Fibroblast of skin of right quadriceps (primary cell): Measurements from ENCODE around the gene PAX7.

Experiments
- DNase-seq: peaks from one replicate; pipeline ENCODE4 v3.0.0-alpha.2; 2013

PAX7 gene

DNA sequence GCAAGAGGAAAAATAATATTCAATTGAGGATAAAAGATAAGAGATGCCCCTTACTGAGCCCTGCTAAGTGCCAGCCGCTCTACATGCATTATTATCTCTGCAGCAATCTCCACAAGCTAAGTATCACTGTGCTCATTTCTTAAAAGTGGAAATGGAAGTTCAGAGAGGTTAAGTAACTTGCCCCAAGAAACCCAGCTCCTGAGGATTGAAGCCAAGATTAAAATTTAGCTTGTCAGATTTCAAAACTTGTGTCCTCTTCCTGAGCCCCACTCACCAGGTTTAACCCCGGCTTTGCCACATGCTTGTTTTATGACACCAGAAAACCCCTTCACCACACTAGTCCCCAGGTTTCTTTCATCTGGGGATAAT, 11.2 kb upstream of the PAX7 start:
- no peak for DNase-seq

DNA sequence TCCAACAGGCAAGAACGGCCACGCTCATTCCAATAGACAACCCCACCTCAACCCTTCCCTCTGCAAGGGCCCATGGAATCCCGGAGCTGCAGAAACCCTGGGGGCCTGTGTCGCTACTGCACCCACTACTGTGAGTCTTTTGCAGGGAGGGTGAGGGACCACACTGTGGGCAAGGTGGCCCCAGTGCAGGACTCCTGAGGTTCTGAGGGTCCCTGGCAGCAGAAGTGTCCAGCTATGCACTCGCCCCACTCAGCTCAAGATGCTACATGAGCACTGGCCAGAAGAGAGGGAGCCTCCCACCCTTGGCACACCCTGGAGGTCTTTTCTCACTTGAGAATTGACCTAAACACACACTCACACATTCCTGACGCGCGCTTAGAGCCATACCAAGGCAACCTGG, 2.1 kb upstream of the PAX7 start:
- DNase-seq, result no peak

DNA sequence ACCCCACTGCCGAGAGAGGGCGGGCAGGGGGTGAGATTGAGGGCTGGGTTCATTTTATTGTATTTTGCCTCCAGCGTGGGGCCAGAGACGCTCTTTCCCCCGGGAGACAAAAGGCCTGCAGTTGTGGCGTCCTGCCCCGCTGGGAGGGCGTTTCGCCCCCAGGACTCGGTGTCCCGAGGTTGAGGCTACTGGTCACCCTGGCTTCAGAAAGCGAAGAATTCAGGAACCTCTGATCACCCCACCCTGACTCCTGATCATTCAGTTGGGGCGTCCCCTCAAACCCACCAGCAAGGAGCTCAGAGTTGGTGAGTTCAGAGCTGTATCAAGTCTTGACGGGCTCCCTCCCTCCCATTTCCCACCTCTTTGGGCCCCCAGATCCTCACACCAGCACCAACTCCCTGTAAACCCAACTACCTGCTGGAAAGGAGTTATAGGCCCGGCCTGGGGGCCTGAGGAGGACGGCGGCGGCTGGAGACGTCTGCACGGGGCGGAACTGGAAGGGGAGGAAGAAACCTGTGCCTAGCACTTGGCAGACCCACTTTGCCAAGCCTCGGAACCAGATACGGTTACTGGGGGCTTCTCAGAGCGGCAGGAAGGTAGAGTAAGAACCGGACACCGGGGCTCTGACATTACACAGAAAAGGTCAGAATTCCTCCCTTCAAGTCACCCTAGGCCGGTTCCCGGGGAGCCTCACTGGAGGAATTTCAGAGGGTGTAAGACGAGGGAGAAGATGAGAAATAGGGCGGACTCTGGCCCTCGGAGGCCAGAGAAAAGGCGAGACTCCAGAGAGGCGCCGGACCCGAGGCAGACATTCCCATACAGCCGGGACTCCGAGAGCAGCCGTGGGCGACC, 761 bp upstream of the PAX7 start:
- DNase-seq, result no peak

DNA sequence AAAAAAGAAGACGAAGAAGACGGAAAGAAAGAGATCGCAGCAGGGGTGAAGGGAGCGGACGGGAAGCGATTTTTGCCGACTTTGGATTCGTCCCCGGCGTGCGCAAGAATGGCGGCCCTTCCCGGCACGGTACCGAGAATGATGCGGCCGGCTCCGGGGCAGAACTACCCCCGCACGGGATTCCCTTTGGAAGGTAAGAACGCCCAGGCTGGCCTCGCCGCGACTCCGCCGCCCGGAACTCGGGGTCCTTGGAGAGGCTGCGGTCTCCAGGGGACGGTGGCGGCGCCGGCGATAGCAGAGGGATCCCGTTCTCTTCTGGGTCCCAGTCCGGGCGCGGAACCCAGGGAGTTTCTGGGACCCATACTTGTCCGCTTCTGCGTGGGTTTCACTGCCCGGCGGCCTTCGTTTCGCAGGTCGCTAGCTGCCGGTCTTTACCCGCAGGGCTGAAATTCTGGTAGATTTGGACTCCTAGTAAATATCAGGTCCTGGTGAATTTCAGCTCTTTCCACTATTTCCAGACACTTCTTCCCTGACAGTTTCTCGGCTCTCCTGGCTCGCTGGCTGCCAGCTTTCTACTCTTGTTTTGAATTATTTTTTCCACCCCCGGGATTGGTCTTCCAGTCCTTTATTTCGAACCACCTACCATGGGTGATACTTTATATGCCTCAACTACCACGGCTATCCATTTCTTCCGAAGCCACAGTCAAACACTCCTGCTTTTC, 1.0 kb downstream of the PAX7 start:
- no peak for DNase-seq

DNA sequence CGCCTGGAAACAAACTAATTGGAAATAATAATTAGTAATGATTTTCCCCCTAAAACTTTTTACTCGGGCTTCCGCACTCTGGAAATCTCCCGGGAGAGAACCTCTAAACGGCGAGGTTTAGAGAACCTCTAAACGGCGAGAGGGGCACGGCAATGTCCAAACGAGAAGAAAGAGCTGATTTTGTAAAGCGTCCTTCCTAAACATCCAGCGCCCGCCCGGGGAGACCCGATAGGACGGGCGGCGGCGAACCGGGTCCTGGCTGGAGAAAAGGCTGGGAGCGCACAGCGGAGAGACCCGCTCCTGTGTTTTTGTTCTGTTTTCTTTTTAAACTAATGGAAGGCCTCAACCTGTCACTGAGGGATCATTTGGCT, 1.6 kb downstream of the PAX7 start:
- no peak for DNase-seq

DNA sequence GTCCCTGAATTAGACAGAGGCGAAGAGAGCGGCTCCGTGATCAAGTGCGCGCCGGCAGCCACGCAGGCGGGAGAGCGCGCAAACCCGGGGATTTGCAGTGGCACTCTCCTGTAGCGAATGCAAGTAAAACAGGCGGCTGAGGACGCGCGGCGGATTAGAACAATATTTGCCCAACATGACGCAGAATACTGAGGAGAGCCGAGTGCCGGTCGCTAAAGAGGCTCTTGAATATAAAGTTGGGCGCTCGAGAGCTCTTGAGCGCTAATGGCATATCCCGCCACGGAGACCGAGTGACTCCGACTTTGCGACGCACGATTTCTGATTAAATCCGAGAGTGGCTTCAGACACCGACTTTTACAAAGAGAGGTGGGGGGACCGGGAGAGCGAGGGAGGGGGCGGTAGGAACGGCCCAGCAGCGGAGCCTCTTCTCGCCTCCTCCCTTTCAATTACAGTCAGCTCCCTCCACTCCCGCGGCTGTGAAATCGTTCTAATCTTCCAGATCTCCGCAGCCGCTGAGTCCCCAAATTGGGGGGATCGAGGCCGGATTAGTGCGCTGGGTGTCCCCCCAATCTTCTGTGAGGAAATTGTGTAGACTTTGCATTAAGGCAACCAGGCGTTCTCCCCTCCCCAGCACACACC, 2.3 kb downstream of the PAX7 start:
- no peak for DNase-seq

DNA sequence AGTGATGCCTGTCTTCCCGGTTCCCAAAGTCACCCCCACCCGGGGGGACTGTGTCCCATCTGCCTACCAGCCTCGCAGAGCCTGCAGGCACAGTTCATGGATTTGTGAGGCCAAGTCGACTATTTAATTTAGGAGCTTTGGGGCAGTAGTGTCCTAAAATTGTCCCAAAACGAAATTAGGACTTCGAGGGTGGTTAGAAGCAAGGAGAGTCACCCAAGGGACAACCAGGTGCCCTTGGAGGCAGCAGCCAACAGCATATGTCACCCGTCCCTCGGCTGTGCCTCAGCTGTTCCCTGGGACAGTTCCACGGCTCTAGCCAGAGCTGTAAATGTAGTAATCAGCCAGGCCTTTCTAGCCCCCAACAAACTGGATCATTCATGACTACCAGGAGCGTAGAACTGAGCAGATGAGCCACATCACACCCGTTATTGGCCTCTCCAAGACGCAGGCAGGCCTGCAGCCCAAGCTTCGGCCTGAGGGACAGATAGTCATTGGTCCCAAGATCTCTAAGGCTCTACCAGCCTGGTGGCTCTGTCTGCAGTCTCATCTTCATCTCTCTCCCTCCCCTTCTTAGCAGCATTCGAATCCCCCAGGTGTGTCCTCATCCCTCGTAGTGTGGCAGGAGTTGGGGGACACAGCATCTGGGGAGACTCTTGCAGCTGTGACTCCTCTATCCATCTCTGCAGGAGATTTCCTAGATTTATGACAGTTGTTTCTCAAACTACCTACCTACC, 2.9 kb downstream of the PAX7 start:
- DNase-seq, result no peak

DNA sequence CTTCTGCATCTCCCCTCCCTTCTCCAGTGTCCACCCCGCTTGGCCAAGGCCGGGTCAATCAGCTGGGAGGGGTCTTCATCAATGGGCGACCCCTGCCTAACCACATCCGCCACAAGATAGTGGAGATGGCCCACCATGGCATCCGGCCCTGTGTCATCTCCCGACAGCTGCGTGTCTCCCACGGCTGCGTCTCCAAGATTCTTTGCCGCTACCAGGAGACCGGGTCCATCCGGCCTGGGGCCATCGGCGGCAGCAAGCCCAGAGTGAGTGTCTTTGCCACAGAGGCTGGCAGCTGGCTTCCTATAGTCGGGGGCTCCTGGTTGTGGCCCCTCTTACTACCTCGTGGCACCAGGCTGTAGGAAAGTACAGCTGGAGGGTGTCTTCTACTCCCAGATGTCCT, 3.6 kb downstream of the PAX7 start:
- DNase-seq, result no peak

DNA sequence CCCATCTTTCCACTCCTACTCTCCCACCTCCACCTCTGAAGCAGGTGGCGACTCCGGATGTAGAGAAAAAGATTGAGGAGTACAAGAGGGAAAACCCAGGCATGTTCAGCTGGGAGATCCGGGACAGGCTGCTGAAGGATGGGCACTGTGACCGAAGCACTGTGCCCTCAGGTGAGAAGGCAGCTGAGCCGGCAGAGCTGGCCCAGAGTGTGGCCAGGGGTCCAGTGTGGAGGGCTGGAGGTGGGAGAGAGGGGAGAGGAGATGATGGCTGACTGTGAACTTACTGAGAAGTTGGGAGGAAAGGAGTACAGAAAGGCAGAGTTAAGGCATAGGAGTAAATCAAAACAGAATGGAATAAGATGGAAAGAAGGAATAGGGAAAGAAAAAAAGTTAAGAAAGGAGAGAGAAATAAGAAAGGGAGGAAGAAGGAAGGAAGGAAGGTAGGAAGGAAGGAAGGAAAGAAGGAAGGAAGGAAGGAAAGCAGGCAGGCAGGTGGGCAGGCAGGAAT, 4.5 kb downstream of the PAX7 start:
- no peak for DNase-seq

DNA sequence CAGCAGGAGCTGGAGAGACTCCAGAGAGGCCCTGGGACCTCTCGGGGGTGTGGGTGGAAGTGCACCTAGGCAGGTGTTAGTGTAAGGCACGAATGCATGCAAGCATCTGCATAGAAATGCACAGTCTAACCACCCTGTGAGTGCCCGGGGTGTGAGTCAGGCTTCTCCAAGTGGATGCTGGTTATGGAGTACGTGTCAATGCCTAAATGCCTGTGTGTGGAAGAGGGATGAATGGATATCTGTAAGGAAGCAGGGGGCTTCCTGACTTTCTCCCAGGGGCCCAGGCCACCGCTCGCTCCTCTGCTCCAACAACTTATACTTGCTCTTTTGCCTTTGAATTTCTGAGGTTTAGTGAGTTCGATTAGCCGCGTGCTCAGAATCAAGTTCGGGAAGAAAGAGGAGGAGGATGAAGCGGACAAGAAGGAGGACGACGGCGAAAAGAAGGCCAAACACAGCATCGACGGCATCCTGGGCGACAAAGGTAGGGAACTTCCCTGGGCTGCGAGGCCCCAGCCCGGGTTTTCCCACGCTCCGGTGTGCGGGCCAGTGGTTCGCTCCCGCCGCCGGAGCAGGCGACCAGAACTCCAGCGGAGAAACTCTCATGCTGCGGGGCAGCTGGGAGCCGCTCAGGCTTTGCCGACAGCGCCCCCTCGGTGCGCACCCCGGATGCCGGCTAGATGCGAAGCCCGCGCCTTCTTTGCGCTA, 5.4 kb downstream of the PAX7 start:
- DNase-seq, result no peak

DNA sequence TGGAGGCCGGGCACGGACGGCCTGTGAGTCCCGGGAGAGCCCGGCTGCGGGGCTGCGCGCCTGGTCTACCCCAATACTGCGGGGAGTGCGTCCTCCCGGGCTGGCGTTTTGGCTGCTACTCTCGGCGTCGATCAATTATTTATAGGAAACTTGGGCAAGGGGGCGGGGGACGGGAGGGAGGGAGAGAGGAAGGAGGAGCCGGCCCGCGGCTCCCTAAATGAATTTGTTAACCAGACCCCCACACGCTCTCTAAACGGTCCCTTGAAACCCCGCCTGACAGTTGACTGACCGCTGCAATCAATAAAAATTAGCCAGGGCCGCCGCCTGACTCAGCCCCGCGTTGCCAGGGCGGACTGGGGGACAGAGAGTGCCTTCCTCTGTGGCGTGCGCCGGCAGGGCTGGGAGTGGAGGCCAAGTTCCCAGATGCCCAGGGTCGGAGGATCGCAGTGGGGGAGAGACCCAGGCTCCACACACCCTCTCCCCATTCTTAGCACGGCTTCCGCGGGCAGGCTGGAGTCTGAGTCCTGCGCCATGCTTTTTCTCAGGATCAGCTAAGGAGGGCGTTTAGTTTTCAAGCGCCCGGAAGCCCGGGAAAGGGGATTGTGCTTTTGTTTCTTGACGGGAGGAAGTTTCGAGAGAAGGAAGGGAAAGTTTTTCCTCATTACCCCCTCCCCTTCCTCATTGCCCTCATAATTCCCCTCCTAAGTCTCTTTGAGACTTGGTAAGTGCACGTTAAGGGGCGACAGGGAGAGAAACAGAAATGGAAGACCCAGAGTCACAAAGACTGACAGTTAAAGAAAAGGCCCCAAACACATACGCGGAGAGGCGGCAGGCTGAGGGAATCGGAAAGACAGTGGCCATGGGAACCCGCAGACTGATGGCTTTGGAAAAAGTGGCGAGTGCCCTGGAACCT, 6.2 kb downstream of the PAX7 start:
- no peak for DNase-seq

DNA sequence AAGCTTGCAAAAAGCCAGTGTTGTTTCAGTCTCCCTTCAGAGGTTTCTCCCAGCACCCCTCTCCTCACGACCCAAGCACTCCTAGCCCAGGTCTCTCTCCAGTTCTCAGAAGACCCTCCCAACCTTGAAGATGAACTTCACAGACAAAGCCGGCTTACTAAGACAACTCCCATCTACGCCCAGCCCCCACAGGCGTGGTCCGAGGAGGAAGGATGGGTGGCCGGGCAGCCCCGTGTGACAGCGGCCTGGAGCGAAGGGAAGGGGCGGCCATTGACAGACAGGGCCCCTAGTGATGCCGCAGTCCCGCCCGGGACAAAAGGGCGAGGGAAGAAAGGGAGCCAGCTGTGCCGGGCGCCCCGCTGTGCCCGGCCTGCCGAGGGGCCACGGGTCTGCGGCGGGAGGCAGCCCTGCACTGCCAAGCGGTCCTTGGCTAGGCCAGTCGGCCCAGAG, 6.9 kb downstream of the PAX7 start:
- no peak for DNase-seq

DNA sequence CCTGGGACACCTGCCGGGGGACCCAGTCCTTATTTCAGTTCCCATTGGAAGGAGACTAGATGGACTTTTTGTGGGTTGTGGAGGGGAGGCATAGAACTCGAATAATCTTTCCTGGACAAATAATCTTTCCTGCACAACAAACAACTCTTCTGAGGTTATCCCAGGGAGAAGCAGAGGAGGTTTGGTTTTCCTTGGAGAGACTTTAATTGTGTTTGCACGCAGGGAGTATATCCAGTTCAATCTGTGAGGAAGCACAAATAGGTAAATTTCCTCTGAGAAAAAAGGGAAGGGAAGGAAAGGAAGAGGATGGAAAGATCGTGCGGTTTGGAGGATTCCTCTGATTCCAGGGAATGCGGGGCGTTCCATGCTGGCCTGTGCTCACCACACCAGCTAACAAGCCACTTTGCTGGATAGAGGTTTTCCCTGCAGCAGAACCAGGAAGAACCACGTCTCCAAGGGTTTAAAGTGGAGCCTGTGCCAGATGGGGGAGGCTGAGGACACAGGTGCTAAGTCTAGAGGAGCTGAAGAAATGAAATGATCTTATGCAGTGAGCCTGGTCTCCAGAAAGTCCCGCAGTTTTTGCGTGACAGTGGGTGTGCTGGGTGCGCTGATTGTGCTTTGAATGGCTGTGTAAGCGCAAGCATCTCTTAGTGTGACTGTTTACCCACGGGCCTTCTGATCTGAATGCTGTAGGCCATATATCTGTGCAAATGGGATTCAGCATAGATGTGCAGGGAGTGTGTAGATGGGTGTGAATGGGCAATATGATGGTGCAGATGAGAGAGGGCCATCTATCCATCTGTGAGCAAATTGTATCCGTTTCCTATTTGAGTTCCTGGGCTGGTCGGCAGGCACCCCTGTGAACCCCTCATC, 7.6 kb downstream of the PAX7 start:
- no peak for DNase-seq

DNA sequence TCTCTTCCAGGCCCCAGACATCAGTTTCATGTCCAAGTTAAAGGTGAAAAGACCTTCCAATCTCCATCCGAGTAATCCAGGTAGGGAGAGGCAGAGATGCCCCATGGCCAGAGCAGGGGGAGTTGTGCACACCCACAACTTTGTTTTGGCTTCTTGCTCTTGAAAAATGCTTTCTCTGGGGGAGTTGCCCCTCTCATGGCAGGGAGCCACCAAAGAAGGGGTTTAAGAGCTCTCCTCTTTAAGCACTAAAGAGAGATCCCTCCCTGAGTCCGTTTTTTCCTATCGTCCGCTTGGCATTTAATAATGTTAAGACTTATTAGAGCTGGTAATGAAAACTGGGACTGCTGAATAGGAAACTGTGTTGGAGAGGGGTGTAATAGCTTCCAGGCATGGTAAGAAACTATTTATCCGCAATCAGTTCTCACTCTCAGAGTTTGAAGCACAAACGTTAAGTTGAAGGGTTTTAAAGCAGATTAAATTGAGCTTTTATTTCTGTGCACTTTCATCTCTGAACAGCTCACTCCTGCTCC, 8.3 kb downstream of the PAX7 start:
- DNase-seq, result no peak

DNA sequence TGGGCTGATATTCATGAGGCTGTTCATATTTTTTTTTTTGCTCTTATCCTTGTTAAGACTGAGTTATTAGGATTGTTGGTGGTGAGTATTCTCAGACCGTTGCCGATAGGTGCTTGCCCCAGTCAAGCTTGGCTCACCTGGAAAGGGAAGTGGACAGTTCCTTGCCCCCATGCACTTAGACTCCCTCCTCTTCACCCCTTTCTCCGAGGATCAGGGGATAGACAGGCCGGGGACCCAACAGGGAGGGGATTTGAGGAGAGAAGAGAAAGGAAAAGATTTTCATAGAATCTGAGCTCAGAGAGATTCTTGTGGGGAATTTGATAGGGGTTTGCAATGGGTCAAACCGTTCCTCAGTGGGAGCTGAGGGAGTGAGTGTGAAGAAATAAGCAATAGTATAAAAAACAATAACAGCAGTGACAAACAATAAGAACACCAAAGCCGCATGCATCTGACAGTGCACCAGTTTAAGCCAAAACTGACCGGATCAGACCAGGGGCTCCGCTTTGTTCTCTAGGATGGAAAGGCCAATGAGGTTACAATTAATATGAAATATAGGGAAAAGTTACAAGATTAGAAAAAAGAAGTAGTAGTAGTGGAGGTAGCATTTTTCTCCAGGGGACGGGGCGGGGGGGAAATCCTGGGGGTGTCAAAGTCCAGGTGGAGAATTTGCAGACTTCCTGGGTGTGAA, 8.9 kb downstream of the PAX7 start:
- no peak for DNase-seq

DNA sequence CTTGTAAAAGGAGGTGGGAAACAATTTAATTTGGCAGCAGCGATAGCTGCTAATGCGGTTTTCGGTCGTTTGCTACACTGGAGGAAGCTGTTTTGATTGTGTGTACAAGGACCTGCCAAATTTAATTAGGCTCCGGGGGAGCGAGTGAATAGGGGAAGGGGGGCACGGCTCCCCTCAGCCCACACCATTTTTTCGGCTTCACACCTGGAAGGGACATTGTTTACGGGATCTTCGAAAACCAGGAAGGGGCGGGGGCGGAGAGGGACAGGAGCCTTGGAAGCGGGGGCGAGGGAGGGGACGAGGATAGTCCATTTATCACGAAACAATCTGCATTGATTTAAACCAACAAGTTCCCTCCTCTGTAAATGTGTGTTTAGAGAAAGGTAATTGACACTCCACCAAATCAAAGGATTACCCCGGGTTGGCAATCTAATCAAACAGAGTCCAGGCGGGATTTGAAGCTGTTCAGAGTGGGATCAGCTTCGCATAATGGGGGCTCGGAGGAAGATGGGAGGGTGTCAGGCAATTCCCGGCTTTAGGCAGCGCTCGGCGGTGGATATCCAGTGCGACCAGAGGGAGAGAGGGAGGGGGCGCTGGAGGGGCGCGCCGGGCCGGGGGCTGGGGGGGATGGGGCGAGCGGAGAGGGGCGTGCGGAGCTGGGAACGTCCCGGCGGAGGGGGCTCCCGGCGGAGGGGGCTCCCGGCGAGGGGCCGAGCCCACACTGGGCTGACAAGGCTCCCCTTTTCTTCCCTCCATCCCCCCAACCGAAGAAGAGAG, 9.8 kb downstream of the PAX7 start:
- DNase-seq, result no peak

DNA sequence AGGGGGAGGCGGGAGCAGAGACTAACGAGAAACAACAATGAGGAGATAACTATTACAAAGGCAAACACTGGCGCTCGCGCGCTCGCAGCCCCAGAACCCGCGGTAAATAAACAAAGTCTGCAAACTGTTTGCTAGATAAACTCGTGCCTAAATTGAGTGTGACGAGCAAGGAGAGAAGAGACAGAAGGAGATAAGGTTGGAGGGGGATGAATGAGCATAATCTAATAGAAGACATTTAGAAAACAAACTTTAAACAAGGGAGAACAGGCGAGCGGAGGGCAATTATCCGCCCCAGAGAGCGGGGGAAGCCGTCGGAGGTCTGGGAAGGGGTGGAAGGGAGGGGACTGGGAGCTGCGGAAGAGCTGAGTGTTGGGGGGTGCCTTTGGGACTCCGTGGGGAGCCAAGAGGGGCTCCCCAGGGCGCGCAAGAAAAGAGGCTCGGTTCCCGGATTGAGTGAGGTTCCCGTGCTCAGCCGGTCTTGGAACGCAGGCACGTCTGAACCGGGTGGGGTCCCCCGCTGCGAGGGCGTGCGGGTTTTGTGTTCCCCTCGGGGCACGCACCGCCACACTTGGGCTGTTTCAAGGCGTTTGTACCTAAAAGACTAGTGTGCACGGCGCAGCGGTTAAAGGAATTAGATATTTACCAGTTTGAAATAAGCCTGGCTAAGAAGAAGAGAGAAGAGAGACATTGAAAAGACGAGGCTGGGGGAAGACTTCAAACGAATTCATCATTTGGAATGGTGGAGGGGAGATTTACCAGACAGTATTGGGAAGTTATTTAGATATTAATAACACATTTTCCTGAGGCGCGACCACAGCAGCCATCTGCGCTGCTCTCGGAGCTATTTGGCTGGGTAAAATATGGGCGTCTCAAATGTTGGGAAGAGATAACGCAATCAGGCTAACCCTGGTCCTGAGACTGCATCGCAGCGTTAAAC, 10.6 kb downstream of the PAX7 start:
- DNase-seq, result no peak
